Measurements from ENCODE around the gene KDM4B.

KDM4B gene

GRCh38 chr19:5137571-5138124, 168.7 kb downstream of the KDM4B start:
- Histone ChIP-seq H3K27ac (no peak overlapping the region), H3K4me3 (no peak overlapping the region)
- TF ChIP-seq, protein P1, sequence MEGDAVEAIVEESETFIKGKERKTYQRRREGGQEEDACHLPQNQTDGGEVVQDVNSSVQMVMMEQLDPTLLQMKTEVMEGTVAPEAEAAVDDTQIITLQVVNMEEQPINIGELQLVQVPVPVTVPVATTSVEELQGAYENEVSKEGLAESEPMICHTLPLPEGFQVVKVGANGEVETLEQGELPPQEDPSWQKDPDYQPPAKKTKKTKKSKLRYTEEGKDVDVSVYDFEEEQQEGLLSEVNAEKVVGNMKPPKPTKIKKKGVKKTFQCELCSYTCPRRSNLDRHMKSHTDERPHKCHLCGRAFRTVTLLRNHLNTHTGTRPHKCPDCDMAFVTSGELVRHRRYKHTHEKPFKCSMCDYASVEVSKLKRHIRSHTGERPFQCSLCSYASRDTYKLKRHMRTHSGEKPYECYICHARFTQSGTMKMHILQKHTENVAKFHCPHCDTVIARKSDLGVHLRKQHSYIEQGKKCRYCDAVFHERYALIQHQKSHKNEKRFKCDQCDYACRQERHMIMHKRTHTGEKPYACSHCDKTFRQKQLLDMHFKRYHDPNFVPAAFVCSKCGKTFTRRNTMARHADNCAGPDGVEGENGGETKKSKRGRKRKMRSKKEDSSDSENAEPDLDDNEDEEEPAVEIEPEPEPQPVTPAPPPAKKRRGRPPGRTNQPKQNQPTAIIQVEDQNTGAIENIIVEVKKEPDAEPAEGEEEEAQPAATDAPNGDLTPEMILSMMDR (IDR thresholded peaks at IDR 0.05), result no peak
- no peak for DNase-seq (ENCODE audit: low spot score)

DNA sequence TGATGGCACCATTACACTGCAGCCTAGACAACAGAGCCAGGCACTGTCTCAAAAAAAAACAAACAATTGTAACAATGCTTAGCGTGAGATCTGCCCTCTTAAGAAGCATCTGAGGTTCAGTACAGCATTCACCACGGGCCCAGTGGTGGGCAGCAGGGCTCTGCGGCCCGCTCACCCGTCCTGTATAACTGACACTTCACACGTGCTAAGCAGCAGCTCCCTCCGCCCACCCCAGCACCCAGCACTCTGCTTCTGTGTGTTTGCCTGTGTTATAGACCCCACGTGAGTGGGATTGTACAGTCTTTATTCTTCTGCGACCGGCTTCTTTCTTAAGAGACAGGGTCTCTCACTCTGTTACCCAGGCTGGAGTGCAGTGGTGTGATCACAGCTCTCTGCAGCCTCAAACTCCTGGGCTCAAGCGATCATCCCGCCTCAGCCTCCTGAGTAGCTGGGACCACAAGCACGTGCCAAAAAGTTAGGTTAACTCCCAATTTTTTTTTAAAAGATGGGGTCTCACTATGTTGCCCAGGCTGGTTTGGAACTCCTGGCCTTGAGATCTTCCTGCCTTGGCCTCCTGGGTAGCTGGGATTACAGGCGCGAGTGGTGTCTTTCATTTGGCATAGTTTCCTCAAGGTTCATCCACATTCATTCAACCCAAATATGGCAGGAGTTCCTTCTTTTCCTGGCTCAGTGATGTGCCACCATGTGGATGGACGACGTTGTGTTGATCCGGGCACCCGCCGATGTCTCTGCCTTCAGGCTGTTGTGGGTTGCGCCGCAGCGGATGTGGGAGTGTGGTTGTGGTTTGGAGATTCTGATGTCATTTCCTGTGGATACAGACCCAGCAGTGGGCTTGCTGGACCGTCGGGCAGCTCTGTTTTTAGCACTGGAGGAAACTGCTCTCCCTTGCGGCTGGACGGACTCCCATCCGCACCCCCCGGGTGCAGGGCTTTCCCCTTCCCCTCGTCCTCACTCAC, 170.0 kb downstream of the KDM4B start:
- no peak for DNase-seq (ENCODE audit: low spot score)
- Histone ChIP-seq H3K27ac (no peak overlapping the region), H3K4me3 (no peak overlapping the region)
- TF ChIP-seq, protein P1 (IDR thresholded peaks at IDR 0.05), result no peak

DNA sequence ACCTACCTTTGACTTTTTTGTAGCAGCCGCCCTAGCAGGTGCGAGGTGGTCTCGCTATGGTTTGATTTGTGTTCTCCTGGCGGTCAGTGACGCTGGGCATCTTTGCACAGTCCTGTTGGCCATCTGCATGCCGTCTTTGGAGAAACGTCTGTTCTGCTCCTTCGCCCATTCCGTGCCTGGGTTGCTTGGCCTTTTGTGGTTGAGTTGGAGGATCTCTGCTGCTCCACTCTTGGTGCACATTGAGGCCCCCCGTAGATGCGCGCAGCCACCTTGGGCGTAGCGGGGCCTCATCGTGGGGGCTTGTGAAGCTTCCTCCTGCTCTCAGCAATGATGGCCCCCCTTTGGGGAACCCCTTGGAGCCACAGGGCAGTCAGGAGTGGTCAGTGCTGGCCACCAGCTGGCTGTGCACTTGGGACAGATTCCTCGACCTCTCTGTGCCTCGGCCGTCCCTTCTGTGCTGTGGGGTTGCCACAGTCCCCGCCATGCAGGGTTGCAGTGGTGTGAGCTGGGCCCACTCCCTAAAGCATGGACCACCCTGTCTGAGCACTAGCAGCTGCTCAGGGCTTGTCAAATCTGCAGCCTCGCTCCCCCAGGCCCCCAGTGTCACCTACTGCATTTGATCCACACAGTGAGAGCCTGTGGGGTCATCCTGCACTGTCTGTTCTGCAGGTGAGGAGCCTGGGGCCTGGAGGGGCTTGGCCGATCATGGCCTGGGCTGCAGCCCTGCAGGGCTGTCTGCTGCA, 170.8 kb downstream of the KDM4B start:
- Histone ChIP-seq H3K4me3 (no peak overlapping the region), H3K27ac (no peak overlapping the region)
- TF ChIP-seq, protein P1 (IDR thresholded peaks at IDR 0.05), result no peak
- DNase-seq (ENCODE audit: low spot score), result no peak

GRCh38 chr19:5141129-5141849, 172.4 kb downstream of the KDM4B start:
- no peak for DNase-seq (ENCODE audit: low spot score)
- TF ChIP-seq, protein P1 (IDR thresholded peaks at IDR 0.05), result no peak
- Histone ChIP-seq H3K27ac (no peak overlapping the region), H3K4me3 (no peak overlapping the region)

DNA sequence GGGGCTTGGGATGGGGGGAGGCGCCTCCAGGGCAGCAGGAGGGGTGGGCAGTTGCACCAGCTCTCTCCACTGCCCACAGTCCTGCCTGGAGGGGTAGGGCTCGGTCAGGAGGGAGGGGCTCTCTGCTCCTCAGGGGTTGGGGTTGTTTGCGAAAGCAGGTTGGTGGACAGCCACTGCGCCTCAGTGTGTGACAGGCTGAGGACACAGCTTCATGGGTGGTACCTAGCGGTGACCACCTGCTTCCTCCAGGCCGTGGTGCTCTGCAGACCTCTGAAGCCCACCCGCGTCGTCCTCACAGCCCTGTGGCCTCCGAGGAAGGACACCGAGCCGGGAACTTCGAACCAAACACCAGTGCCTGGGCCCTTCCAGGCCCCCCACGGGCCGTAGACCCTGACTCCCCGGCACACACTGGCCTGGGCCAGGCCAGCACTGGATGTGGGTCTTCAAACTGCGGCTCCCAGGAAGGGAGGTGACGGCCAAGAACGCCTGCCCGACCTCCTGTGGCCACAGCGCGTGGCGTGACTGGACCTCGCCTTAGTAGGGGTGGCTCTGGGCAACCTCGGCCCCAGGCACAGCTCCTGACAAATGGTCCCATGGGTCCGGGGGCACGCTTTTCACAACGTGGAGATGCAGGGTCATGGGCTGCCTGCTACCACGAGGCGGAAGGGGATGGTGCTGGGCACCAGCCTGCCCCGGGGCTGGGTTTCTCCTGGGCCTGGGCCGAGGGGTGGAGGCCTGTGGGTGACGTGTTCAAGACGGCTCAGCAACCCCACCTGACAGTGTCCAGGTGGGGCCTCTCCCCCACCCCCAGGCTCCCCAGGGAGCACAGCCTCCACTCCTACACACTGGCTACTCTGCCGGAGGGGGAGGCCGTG, 173.2 kb downstream of the KDM4B start:
- no peak overlapping the region for H3K4me3 ChIP-seq
- TF ChIP-seq, protein P1 (IDR thresholded peaks at IDR 0.05), result no peak
- DNase-seq (ENCODE audit: low spot score), result no peak
- H3K27ac ChIP-seq, result no peak overlapping the region

- no peak overlapping the region for H3K4me3 ChIP-seq
- TF ChIP-seq, protein P1 (IDR thresholded peaks at IDR 0.05), result no peak
- DNase-seq (ENCODE audit: low spot score), result no peak
- no peak overlapping the region for H3K27ac ChIP-seq
Measured at GRCh38 chr19:5142725-5143097, 173.8 kb downstream of the KDM4B start.
